Measurements from ENCODE around the gene GAS2L1. TPM values are rescaled to one million over a fixed set of nuclear protein-coding genes. Genes with fewer than 3 reads are reported as not detected.
A peak's percentile ranks its signal among the peaks of the same experiment; 100 is the strongest.

The GAS2L1 gene
- total RNA-seq, 1 experiment from 2014 or later: 8.0 TPM

- no peak overlapping the region for H3T11ph ChIP-seq (ENCODE audit: low read length)
- H4K20me1 ChIP-seq (ENCODE audit: control insufficient read depth, insufficient read depth, insufficient read length): no peaks in the 10 kb centered on the region
- peaks cover 0 to 4% of the 10 kb centered on the region in 2 experiments; a peak in 2 of 5 replicates for H3K9me3 Mint-ChIP-seq
- no peak overlapping the region for H4K8ac ChIP-seq (replicated peaks; ENCODE audit: insufficient read length, low read depth, low read length)
- H3K23ac ChIP-seq (ENCODE audit: insufficient read length, low read depth, low read length): no peak overlapping the region
- no peak overlapping the region for H4K5ac ChIP-seq (ENCODE audit: insufficient read length, low read depth, low read length)
- peak overlapping the region; percentile 92 to 93 for H3K4me3 Mint-ChIP-seq
- DNase-seq: no peak
- H3K9ac ChIP-seq (ENCODE audit: extremely low read depth, insufficient read length, low read length): peak overlapping the region; percentile 99
- H3K79me1 ChIP-seq (ENCODE audit: insufficient read depth, low read depth, low read length, poor library complexity, severe bottlenecking): no peaks in the 10 kb centered on the region
- peak overlapping the region; percentile 80 for H2BK120ac ChIP-seq (ENCODE audit: low read depth, low read length, poor library complexity, severe bottlenecking)
- no peak for TF ChIP-seq CTCF (conservative IDR thresholded peaks at IDR 0.05)
- H3K27me3 ChIP-seq (ENCODE audit: insufficient read depth, low read length): no peaks in the 10 kb centered on the region
- no peak overlapping the region for H2BK20ac ChIP-seq (ENCODE audit: low read depth, low read length, poor library complexity, severe bottlenecking)
- peak overlapping the region; percentile 98 for H3K14ac ChIP-seq (ENCODE audit: insufficient read depth, low read length)
- H3K4me1 Mint-ChIP-seq: peaks cover 44 to 50% of the 10 kb centered on the region in 2 experiments
- peak overlapping the region; percentile 98 for H3K18ac ChIP-seq (ENCODE audit: insufficient read length, low read depth, low read length)
- H2AK5ac ChIP-seq (ENCODE audit: insufficient read length, low read length): no peak overlapping the region
- peak overlapping the region; percentile 90 for H2BK5ac ChIP-seq (ENCODE audit: insufficient read length, low read length)
- WGBS (ENCODE audit: extremely low coverage, insufficient read length, low lambda C conversion rate): no CpG with 5 or more reads among the region's 51 CpGs
- H3K79me2 ChIP-seq (ENCODE audit: insufficient read depth, low read length): peaks cover 49% of the 10 kb centered on the region
- H4K91ac ChIP-seq (ENCODE audit: insufficient read length, low read depth, low read length): peak overlapping the region; percentile 11
- no peak overlapping the region for H2AFZ ChIP-seq (ENCODE audit: low read length)
- H3K4me2 ChIP-seq (ENCODE audit: insufficient read depth, insufficient read length, low read length): peak overlapping the region; percentile 92
- peak overlapping the region; percentile 85 for H3K56ac ChIP-seq (ENCODE audit: insufficient read length, low read depth, low read length)
- peak overlapping the region; percentile 72 for H3K27ac ChIP-seq (ENCODE audit: insufficient read length, low read depth, low read length)
- H3K4me1 ChIP-seq (ENCODE audit: insufficient read depth, low read length): peaks cover 8% of the 10 kb centered on the region
- H3K36me3 Mint-ChIP-seq (ENCODE audit: insufficient read depth in 1 of 3, low read depth in 3 of 3): peaks cover 51 to 76% (median 67%) of the 10 kb centered on the region in 3 experiments; a peak in 6 of 7 replicates
- no peaks in the 10 kb centered on the region for H3K9me3 ChIP-seq (ENCODE audit: control insufficient read depth, low read depth, low read length)
- no peaks in the 10 kb centered on the region for H3K27me3 Mint-ChIP-seq (ENCODE audit: low read depth)
- H3K4ac ChIP-seq (ENCODE audit: low read depth, low read length): peak overlapping the region; percentile 64; the same call in 1 of the 2 replicates
- peak overlapping the region; percentile 100 for H3K27ac Mint-ChIP-seq
- H2BK15ac ChIP-seq (ENCODE audit: low read depth, low read length): no peak overlapping the region; the same call in 1 of the 2 replicates
- H2BK12ac ChIP-seq (ENCODE audit: insufficient read length, low read depth, low read length): peak overlapping the region; percentile 31
- peaks cover 23% of the 10 kb centered on the region for H3K23me2 ChIP-seq (ENCODE audit: insufficient read length, low read depth, low read length, poor library complexity, severe bottlenecking)
Measured at GRCh38 chr22:29268511-29269229, 37.8 kb upstream of the GAS2L1 start.
